NCI-H345 (cell line): Measurements from ENCODE around the gene NRCAM.

ENCODE experiments used
- DNase-seq: peaks from one replicate; lab custom pipeline; 2025; lab: John Stamatoyannopoulos, UW

The NRCAM gene

GRCh38 chr7:108459922-108460551, 3.8 kb upstream of the NRCAM start:
- DNase-seq: peak; percentile 45

GRCh38 chr7:108457871-108458270, 1.6 kb upstream of the NRCAM start:
- DNase-seq: no peak

- no peak for DNase-seq
Measured at GRCh38 chr7:108456845-108457540, 757 bp upstream of the NRCAM start.

- DNase-seq: peak; percentile 63
Measured at GRCh38 chr7:108455551-108455997, 662 bp downstream of the NRCAM start.

GRCh38 chr7:108454674-108455550, 1.3 kb downstream of the NRCAM start:
- peak; percentile 69 for DNase-seq

- no peak for DNase-seq
Measured at GRCh38 chr7:108454317-108454673, 1.9 kb downstream of the NRCAM start.

GRCh38 chr7:108453320-108453719, 2.9 kb downstream of the NRCAM start:
- no peak for DNase-seq

GRCh38 chr7:108452707-108453106, 3.5 kb downstream of the NRCAM start:
- DNase-seq: peak; percentile 33

GRCh38 chr7:108451296-108451848, 4.9 kb downstream of the NRCAM start:
- no peak for DNase-seq

- DNase-seq: no peak
Measured at GRCh38 chr7:108450160-108450559, 6.1 kb downstream of the NRCAM start.

- DNase-seq: no peak
Measured at GRCh38 chr7:108449521-108449920, 6.7 kb downstream of the NRCAM start.

- peak; percentile 48 for DNase-seq
Measured at GRCh38 chr7:108448584-108449505, 7.4 kb downstream of the NRCAM start.

GRCh38 chr7:108442039-108442568, 14.1 kb downstream of the NRCAM start:
- peak; percentile 84 for DNase-seq

- no peak for DNase-seq
Measured at GRCh38 chr7:108441392-108441955, 14.8 kb downstream of the NRCAM start.

GRCh38 chr7:108440613-108441012, 15.6 kb downstream of the NRCAM start:
- DNase-seq: no peak

- DNase-seq: no peak
Measured at GRCh38 chr7:108436906-108437305, 19.3 kb downstream of the NRCAM start.

- no peak for DNase-seq
Measured at GRCh38 chr7:108434010-108434409, 22.2 kb downstream of the NRCAM start.

GRCh38 chr7:108431099-108431498, 25.1 kb downstream of the NRCAM start:
- DNase-seq: no peak

- no peak for DNase-seq
Measured at GRCh38 chr7:108430664-108431063, 25.6 kb downstream of the NRCAM start.

GRCh38 chr7:108427766-108428165, 28.5 kb downstream of the NRCAM start:
- DNase-seq: no peak
